GM12865 (cell line): Measurements from ENCODE around the gene CYFIP2.
"Not testable (repeated sequence)": the region's sequence is repeated elsewhere in the genome, so short reads cannot be mapped to it uniquely, and the experiment has no call there.

ENCODE experiments used
- DNase-seq: peaks from one replicate; pipeline ENCODE4 v3.0.0; 2010; ENCODE audit warnings: low read depth
- H3K4me3 ChIP-seq: 2 replicates; pipeline ENCODE4 v1.5.1; 2011; ENCODE audit warnings: mild to moderate bottlenecking, low read depth, low read length, control low read depth
- TF ChIP-seq, protein P1 (sequence below): IDR thresholded peaks from 2 replicates; pipeline ENCODE4 v1.5.1; 2011; ENCODE audit warnings: low read length, control low read depth, low read depth, inconsistent platforms; ENCODE audit not compliant: insufficient read depth; ENCODE audit errors: missing control alignments

The CYFIP2 gene

GRCh38 chr5:157225469-157226422 is 40.2 kb upstream of the CYFIP2 start:
- H3K4me3 ChIP-seq: no peak overlapping the region
- TF ChIP-seq, protein P1, sequence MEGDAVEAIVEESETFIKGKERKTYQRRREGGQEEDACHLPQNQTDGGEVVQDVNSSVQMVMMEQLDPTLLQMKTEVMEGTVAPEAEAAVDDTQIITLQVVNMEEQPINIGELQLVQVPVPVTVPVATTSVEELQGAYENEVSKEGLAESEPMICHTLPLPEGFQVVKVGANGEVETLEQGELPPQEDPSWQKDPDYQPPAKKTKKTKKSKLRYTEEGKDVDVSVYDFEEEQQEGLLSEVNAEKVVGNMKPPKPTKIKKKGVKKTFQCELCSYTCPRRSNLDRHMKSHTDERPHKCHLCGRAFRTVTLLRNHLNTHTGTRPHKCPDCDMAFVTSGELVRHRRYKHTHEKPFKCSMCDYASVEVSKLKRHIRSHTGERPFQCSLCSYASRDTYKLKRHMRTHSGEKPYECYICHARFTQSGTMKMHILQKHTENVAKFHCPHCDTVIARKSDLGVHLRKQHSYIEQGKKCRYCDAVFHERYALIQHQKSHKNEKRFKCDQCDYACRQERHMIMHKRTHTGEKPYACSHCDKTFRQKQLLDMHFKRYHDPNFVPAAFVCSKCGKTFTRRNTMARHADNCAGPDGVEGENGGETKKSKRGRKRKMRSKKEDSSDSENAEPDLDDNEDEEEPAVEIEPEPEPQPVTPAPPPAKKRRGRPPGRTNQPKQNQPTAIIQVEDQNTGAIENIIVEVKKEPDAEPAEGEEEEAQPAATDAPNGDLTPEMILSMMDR: no peak
- no peak for DNase-seq

DNA sequence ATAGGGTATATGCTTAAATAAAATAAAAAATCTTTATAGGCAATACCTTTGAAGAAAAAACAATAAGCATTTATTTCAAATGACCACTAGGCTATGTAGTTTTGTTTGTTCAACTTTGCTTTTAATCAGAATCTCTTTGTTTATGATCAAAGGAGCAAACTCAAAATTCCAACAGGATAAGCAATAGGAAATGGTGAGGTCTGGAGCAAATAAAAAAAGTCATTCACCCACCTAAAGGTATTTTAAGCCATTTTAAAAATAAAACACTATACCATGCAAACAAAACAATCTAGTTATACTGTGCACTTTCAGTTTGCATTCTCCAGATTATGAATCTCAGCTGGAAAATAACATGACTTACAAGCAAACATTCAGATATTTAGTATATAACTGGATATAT is 35.3 kb upstream of the CYFIP2 start:
- TF ChIP-seq, protein P1: no peak
- no peak overlapping the region for H3K4me3 ChIP-seq
- no peak for DNase-seq

DNA sequence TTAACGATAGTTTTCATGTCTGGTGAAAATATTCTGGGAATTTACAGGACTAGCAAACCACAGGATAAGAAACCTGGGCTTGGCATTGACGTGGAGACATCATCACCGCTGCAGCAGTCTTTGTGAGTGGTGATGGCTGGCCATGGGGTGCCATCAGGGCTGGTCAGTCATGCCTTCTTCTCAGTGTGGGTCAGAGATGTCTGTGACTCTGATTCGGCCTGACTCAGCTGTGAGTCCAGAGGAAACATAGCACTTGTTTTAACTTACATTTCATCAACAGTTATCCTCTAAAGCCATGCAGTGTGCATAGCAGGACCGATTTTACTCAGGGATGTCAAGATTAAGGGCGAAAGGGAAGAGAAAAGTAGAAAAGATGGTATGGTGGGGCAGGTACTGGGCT is 33.2 kb upstream of the CYFIP2 start:
- TF ChIP-seq, protein P1: no peak
- DNase-seq: no peak

DNA sequence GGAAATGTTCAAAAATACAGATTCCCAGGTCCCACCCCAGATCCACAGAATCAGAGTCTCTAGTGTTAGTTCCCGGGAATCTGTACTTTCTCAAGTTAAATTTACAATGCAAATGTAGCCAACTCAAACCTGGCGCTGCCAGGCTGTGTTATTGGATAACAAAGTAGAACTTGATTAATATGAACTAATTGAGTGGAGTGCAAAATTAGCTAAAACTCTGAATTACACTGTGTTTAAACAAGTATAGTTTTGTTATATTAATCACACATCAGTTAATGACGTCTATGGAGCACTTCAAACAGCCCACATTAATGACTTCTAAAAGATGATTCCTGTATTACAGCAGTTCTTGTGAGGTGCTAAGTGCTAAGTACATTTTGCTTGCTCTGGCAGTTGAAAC is 32.4 kb upstream of the CYFIP2 start:
- no peak for DNase-seq
- no peak overlapping the region for H3K4me3 ChIP-seq
- TF ChIP-seq, protein P1: no peak

More for the DNA sequence above, 33.2 kb upstream of the CYFIP2 start:
- no peak overlapping the region for H3K4me3 ChIP-seq

GRCh38 chr5:157236423-157236822 is 29.5 kb upstream of the CYFIP2 start:
- TF ChIP-seq, protein P1: no peak
- no peak for DNase-seq
- no peak overlapping the region for H3K4me3 ChIP-seq

- DNase-seq: no peak
- TF ChIP-seq, protein P1: no peak
- H3K4me3 ChIP-seq: no peak overlapping the region
Measured at GRCh38 chr5:157241483-157241882, 24.4 kb upstream of the CYFIP2 start.

GRCh38 chr5:157244704-157245103 is 21.2 kb upstream of the CYFIP2 start:
- H3K4me3 ChIP-seq, DNase-seq: not testable (repeated sequence)
